MM.1S (cell line): ENCODE results near the gene TSHZ2.

Experiments
- CTCF ChIP-seq: fragments of 300-600 bp; sonication (generic); IDR thresholded peaks from 2 replicates; pipeline ENCODE4 v1.5.1; 2016; ENCODE audit warnings: antibody characterized with exemption, low read length, mixed read lengths
- EZH2 ChIP-seq: fragments of 300-600 bp; sonication (generic); optimal IDR thresholded peaks from 2 replicates; pipeline ENCODE3; 2017; ENCODE audit warnings: low read depth, mild to moderate bottlenecking, antibody characterized with exemption, low read length, mixed read lengths
- EZH2phosphoT487 ChIP-seq: fragments of 300-600 bp; sonication (generic); IDR thresholded peaks from 2 replicates; pipeline ENCODE4 v1.6.1; 2018; ENCODE audit warnings: antibody characterized with exemption, low read length

DNA sequence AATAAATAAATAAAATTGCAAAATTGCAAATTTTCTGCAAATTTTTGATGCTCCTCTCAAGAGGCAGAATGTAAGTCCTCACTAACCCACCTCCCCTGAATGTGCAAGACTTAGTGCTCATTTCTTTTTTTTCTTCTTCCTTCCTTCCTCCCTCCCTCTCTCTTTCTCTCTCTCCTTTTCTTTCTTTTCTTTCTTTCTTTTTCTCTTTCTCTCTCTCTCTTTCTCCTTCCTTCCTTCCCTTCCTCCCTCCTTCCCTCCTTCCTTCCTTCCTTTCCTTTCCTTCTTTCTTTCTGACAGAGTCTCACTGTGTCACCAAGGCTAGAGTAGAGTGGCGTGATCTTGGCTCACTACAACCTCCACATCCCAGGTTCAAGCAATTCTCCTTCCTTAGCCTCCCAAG lies 561.3 kb downstream of the TSHZ2 start:
- TF ChIP-seq CTCF: no peak
- no peak for TF ChIP-seq EZH2
- no peak for TF ChIP-seq EZH2phosphoT487
